ENCODE results near the gene PREB.
A peak's percentile ranks its signal among the peaks of the same experiment; 100 is the strongest.

PREB gene, protein sequence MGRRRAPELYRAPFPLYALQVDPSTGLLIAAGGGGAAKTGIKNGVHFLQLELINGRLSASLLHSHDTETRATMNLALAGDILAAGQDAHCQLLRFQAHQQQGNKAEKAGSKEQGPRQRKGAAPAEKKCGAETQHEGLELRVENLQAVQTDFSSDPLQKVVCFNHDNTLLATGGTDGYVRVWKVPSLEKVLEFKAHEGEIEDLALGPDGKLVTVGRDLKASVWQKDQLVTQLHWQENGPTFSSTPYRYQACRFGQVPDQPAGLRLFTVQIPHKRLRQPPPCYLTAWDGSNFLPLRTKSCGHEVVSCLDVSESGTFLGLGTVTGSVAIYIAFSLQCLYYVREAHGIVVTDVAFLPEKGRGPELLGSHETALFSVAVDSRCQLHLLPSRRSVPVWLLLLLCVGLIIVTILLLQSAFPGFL

DNA sequence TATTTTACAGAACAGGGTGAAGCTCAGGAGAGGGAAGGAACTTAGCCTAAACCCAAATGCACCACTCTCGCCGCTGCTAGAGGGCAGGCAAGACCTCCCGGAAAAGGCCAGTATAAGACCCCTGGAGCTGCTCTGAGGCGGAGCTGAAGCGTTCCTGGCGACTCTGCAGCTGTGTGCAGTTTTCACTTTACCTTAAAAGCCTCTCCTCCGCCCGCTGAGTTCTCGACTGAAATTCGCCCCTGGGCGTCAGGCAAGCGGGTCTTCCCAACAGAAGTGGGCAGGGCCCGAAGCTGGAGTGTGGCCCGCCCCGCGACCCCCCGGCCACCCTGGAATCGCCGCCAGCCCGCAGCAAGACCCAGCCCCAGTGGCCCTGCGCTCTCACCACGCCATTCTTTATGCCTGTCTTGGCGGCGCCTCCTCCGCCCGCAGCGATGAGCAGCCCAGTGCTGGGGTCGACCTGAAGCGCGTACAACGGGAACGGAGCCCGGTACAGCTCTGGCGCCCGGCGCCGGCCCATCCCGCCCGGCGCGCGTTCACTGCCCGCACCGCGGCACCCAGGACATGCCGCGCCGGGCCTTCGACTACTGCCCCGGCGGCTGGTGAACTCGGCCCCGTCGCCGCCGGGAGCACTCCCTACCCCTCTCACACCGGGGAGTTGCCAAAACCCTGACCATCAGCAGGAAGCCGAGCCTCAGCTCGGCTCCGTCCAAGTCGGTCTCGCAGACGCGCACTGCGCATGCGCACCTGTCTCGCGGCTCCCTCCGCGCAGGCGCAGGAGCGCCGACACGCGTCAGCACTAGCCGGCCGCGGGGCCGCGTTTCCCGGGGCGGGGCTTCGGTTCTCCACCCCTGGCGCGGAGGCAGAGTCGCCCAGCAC, at the start of gene PREB:
PREB (minus strand) TSS at position 732 of the 876 bp plus-strand sequence; CDS start at position 517, 215 bp downstream.
- H4K20me1 ChIP-seq (ENCODE audit: insufficient read depth, low read length, poor library complexity, severe bottlenecking), result peaks cover 10% of the 10 kb centered on the region

DNA sequence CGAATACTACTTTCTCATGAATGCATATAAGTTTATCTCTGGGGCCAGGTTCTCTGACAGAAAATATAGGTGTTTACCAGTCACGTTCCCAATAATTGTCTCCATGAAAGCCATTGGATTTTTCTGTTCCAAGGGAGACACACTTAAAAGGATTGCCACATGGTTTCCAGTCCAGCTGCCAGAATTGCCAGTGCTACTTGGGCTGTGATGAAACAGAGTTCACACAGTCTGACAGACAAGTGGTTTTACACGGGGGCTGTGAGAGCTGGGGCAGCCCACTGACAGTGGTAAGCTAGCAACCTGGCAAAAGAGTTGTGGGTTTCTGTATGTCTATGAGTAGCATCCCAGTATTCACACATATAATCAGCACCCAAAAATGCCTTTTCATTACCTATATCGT, 49.7 kb upstream of the PREB start:
- Histone ChIP-seq H3K79me2 (ENCODE audit: insufficient read depth, low read length) (no peaks in the 10 kb centered on the region), H3K27me3 (ENCODE audit: insufficient read depth, low read length, poor library complexity, severe bottlenecking) (no peaks in the 10 kb centered on the region), H3K9ac (ENCODE audit: low read depth, low read length, poor library complexity, severe bottlenecking) (no peak overlapping the region), H3F3A (ENCODE audit: low read depth) (0 out of 2 replicates have a peak, but pooled peaks cover 2% of the 10 kb centered on the region), H3K4me1 (ENCODE audit: insufficient read depth, low read length, poor library complexity, severe bottlenecking) (no peaks in the 10 kb centered on the region), H3K9me3 (ENCODE audit: insufficient read depth, low read depth, low read length) (no peaks in the 10 kb centered on the region), H2AFZ (ENCODE audit: low read length) (no peak overlapping the region), H3K36me3 (ENCODE audit: insufficient read depth, low read length) (no peaks in the 10 kb centered on the region), H3K4me3 (ENCODE audit: low read length, poor library complexity, severe bottlenecking) (no peak overlapping the region), H3K4me2 (ENCODE audit: low read depth, low read length, poor library complexity, severe bottlenecking) (no peak overlapping the region), H3K9me2 (replicated peaks; ENCODE audit: low read depth, low read length) (no peaks in the 10 kb centered on the region), H4K20me1 (ENCODE audit: insufficient read depth, low read length, poor library complexity, severe bottlenecking) (no peaks in the 10 kb centered on the region)
- TF ChIP-seq, protein P1, sequence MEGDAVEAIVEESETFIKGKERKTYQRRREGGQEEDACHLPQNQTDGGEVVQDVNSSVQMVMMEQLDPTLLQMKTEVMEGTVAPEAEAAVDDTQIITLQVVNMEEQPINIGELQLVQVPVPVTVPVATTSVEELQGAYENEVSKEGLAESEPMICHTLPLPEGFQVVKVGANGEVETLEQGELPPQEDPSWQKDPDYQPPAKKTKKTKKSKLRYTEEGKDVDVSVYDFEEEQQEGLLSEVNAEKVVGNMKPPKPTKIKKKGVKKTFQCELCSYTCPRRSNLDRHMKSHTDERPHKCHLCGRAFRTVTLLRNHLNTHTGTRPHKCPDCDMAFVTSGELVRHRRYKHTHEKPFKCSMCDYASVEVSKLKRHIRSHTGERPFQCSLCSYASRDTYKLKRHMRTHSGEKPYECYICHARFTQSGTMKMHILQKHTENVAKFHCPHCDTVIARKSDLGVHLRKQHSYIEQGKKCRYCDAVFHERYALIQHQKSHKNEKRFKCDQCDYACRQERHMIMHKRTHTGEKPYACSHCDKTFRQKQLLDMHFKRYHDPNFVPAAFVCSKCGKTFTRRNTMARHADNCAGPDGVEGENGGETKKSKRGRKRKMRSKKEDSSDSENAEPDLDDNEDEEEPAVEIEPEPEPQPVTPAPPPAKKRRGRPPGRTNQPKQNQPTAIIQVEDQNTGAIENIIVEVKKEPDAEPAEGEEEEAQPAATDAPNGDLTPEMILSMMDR (conservative IDR thresholded peaks at IDR 0.05; ENCODE audit: low read length), result no peak
- no peak for TF ChIP-seq EZH2phosphoT487 (IDR thresholded peaks at IDR 0.05; ENCODE audit: borderline replicate concordance)

More for the DNA sequence above, at the start of gene PREB:
- H2AFZ ChIP-seq (ENCODE audit: low read length), result peak within 1 kb of the TSS; percentile 98
- H3K36me3 ChIP-seq (ENCODE audit: insufficient read depth, low read length), result peaks cover 10% of the 10 kb centered on the region; the same call in 1 of the 2 replicates
- H3K4me1 ChIP-seq (ENCODE audit: insufficient read depth, low read length, poor library complexity, severe bottlenecking), result peaks cover 22% of the 10 kb centered on the region
- H3F3A ChIP-seq (ENCODE audit: low read depth), result no peaks in the 10 kb centered on the region
- H3K79me2 ChIP-seq (ENCODE audit: insufficient read depth, low read length), result peaks cover 30% of the 10 kb centered on the region
- peak within 1 kb of the TSS; percentile 88 for H3K4me3 ChIP-seq (ENCODE audit: low read length, poor library complexity, severe bottlenecking)
- peak within 1 kb of the TSS; percentile 90 for H3K9ac ChIP-seq (ENCODE audit: low read depth, low read length, poor library complexity, severe bottlenecking)
- TF ChIP-seq, protein P1 (conservative IDR thresholded peaks at IDR 0.05; ENCODE audit: low read length), result peak; percentile 47
- no peak for TF ChIP-seq EZH2phosphoT487 (IDR thresholded peaks at IDR 0.05; ENCODE audit: borderline replicate concordance)
- peaks cover 4% of the 10 kb centered on the region for H3K27me3 ChIP-seq (ENCODE audit: insufficient read depth, low read length, poor library complexity, severe bottlenecking)
- H3K4me2 ChIP-seq (ENCODE audit: low read depth, low read length, poor library complexity, severe bottlenecking), result peak within 1 kb of the TSS; percentile 75
- no peaks in the 10 kb centered on the region for H3K9me3 ChIP-seq (ENCODE audit: insufficient read depth, low read depth, low read length)
- no peaks in the 10 kb centered on the region for H3K9me2 ChIP-seq (replicated peaks; ENCODE audit: low read depth, low read length)

DNA sequence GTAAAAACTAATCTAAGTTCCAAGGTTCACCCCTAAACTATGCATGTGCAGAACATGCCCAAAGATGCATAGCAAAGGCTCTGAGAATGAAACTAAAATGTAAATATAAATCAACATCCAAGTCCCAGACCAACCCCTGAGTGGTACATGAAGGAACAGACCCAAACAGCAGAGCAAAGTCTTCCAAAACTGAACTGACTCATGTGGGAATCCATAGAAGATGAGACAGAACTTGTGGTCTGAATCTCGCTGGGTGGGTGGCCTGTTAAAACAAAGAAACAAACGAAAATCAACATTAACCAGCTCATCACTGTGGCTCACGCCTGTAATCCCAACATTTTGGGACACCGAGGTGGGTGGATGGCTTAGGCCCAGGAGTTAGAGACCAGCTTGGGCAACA, 47.9 kb upstream of the PREB start:
- no peaks in the 10 kb centered on the region for H3K4me1 ChIP-seq (ENCODE audit: insufficient read depth, low read length, poor library complexity, severe bottlenecking)
- 0 out of 2 replicates have a peak, but pooled peaks cover 2% of the 10 kb centered on the region for H3F3A ChIP-seq (ENCODE audit: low read depth)
- no peak for TF ChIP-seq EZH2phosphoT487 (IDR thresholded peaks at IDR 0.05; ENCODE audit: borderline replicate concordance)
- TF ChIP-seq, protein P1 (conservative IDR thresholded peaks at IDR 0.05; ENCODE audit: low read length), result no peak
- H3K27me3 ChIP-seq (ENCODE audit: insufficient read depth, low read length, poor library complexity, severe bottlenecking), result no peaks in the 10 kb centered on the region
- H3K4me3 ChIP-seq (ENCODE audit: low read length, poor library complexity, severe bottlenecking), result no peak overlapping the region
- H3K79me2 ChIP-seq (ENCODE audit: insufficient read depth, low read length), result no peaks in the 10 kb centered on the region
- no peak overlapping the region for H2AFZ ChIP-seq (ENCODE audit: low read length)
- no peak overlapping the region for H3K4me2 ChIP-seq (ENCODE audit: low read depth, low read length, poor library complexity, severe bottlenecking)
- H3K9ac ChIP-seq (ENCODE audit: low read depth, low read length, poor library complexity, severe bottlenecking), result no peak overlapping the region
- no peaks in the 10 kb centered on the region for H3K36me3 ChIP-seq (ENCODE audit: insufficient read depth, low read length)
- H4K20me1 ChIP-seq (ENCODE audit: insufficient read depth, low read length, poor library complexity, severe bottlenecking), result no peaks in the 10 kb centered on the region
- no peaks in the 10 kb centered on the region for H3K9me2 ChIP-seq (replicated peaks; ENCODE audit: low read depth, low read length)
- no peaks in the 10 kb centered on the region for H3K9me3 ChIP-seq (ENCODE audit: insufficient read depth, low read depth, low read length)
